Activated CD4-positive, CD25-positive, alpha-beta regulatory T cell treated with anti-CD3 and anti-CD28 coated beads, Interleukin-2, amount 50 U/mL, for 72 hours (primary cell): ENCODE measurements around the gene ASB16.
"Not testable (repeated sequence)": the region's sequence is repeated elsewhere in the genome, so short reads cannot be mapped to it uniquely, and the experiment has no call there.

Experiments used
- DNase-seq: peaks from one replicate; pipeline ENCODE4 v3.0.0; 2021

Gene ASB16

GRCh38 chr17:44170499-44171201 is at the start of gene ASB16:
Gene ASB16 (plus strand): TSS chr17:44170704. CDS start chr17:44170790, 86 bp downstream.
- DNase-seq, result no peak

- DNase-seq, result no peak
These were observed 49.5 kb upstream of the ASB16 start for GRCh38 chr17:44120851-44121605.

- DNase-seq, result no peak
These were observed 48.3 kb upstream of the ASB16 start for GRCh38 chr17:44121997-44122815.

- DNase-seq, result no peak
These were observed 47.6 kb upstream of the ASB16 start for GRCh38 chr17:44122816-44123355.

GRCh38 chr17:44123356-44124117 is 47.0 kb upstream of the ASB16 start, which contains the start of gene HDAC5:
Gene HDAC5 (minus strand): TSS chr17:44123641. CDS start chr17:44117515, 6,126 bp downstream.
- DNase-seq, result peak; percentile 97

GRCh38 chr17:44124118-44124438 is 46.4 kb upstream of the ASB16 start:
- no peak for DNase-seq

GRCh38 chr17:44128383-44128782 is 42.1 kb upstream of the ASB16 start:
- no peak for DNase-seq

GRCh38 chr17:44130693-44131349 is 39.7 kb upstream of the ASB16 start:
- no peak for DNase-seq

- DNase-seq, result not testable (repeated sequence)
These were observed 39.1 kb upstream of the ASB16 start for GRCh38 chr17:44131372-44131771.

GRCh38 chr17:44132275-44132821 is 38.2 kb upstream of the ASB16 start:
- no peak for DNase-seq

GRCh38 chr17:44133918-44134476 is 36.5 kb upstream of the ASB16 start:
- no peak for DNase-seq

- no peak for DNase-seq
These were observed 35.5 kb upstream of the ASB16 start for GRCh38 chr17:44134752-44135568.

- peak; percentile 64 for DNase-seq
These were observed 32.4 kb upstream of the ASB16 start for GRCh38 chr17:44137891-44138709.

GRCh38 chr17:44143921-44144320 is 26.6 kb upstream of the ASB16 start:
- not testable (repeated sequence) for DNase-seq

- no peak for DNase-seq
These were observed 25.4 kb upstream of the ASB16 start for GRCh38 chr17:44144966-44145739.

GRCh38 chr17:44146375-44147346 is 23.8 kb upstream of the ASB16 start:
- no peak for DNase-seq

- no peak for DNase-seq
These were observed 22.7 kb upstream of the ASB16 start for GRCh38 chr17:44147812-44148211.
